ENCODE results near the gene NOTCH1. TPM values are rescaled to one million over a fixed set of nuclear protein-coding genes. Genes with fewer than 3 reads are reported as not detected.

The NOTCH1 gene
- total and polyA plus RNA-seq, 12 donors = 0.81 to 31.5 (median 24.0) TPM

DNA sequence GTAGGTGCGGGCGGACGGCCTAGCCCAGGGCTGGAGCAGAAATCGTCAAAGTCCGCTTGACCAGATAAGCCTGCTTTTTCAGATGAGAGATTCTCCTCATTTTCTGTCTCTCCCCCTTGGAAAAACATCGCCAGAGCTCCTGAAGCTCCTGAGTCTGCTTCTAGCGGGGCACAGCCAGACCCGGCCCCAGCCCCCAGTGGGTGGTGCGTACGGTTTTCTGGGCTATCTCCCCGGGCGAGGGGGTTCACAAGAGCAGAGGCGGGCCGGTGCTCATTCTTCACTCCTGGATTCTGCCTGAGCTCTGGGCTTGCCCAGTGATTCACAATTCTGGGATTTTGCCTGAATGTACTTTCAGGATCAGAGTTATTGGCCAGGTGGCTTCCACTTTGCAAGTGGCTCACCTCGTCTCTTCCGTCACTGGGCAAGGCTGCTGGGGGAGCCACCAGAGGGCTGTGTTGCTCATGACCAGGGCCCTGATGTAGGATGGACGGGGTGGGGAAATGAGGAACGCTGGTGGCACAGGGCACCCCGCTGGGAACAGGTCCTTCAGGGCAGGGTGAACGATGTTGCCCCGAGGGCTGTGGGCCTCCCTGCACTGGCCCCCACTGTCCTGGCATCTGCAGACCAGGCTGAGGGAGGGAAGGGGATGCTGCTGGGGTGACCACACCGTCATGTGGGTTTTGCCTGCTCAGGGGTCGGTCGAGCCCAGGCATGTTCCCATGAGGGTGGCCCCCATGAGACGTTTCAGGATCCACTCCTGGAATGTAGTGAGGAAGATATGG is 69.3 kb downstream of the NOTCH1 start:
- peaks cover 0 to 61% of the 10 kb centered on the region in 2 donors for H3K36me3 ChIP-seq (replicated peaks in 1 of 2)
- intact Hi-C loops (cut with DNase I) = no loop called here
- no peak overlapping the region for H3K4me3 ChIP-seq
- no peaks in the 10 kb centered on the region for H3K27me3 ChIP-seq
- no peak overlapping the region for H3K27ac ChIP-seq
- WGBS, 4 donors = 89 to 94% (median 90%) methylated on average over 18 to 25 of the region's 25 CpGs
- TF ChIP-seq, protein P1, sequence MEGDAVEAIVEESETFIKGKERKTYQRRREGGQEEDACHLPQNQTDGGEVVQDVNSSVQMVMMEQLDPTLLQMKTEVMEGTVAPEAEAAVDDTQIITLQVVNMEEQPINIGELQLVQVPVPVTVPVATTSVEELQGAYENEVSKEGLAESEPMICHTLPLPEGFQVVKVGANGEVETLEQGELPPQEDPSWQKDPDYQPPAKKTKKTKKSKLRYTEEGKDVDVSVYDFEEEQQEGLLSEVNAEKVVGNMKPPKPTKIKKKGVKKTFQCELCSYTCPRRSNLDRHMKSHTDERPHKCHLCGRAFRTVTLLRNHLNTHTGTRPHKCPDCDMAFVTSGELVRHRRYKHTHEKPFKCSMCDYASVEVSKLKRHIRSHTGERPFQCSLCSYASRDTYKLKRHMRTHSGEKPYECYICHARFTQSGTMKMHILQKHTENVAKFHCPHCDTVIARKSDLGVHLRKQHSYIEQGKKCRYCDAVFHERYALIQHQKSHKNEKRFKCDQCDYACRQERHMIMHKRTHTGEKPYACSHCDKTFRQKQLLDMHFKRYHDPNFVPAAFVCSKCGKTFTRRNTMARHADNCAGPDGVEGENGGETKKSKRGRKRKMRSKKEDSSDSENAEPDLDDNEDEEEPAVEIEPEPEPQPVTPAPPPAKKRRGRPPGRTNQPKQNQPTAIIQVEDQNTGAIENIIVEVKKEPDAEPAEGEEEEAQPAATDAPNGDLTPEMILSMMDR (IDR thresholded peaks at IDR 0.05) = no peak
- TF ChIP-seq POLR2A (IDR thresholded peaks at IDR 0.05) = no peak
- no peaks in the 10 kb centered on the region for H3K9me3 ChIP-seq (replicated peaks in 1 of 3)
- H3K4me1 ChIP-seq (replicated peaks in 1 of 2) = peaks cover 3 to 5% of the 10 kb centered on the region in 2 donors
- DNase-seq = no peak

DNA sequence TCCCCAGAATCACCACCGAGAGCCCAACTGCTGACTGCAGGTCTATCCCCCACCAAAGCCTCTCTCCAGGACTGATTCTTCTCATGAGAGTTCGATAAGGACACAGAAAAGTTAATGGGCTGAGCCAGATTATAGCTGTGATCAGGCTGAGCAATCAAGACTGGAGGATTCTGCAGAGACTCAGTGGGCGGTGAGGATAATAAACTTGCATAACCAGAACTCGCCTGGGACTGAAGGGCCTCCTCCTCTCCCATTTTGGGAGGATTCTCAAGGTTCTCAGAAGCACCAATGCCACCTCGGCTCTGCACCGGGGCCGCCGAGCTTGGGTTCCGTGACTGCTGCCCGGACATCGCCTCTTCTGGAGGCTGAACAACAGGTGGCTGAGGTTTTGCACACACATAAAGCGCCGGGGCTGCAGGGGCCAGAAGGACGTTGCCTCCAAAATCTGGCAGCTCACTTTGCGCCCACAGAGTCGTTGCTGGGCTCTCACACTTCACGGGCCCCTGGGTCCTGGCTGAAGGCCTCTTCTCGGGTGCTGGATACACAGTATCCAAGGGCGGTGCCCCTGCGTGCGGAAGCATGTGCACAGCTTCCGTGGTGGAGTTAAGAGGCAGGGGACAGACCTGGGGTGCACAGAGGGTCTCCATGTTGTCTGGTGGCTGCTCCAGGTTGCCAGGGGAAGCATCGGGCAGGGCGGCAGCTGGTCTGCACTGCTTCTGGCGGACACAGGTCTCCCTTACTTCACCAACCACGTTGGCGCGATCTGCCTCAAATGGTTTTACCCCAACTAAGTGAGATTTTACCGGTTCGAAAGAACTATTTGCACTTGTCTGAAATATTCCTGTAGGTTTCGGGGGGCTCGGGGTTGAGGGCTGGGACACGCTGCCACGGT is 70.6 kb downstream of the NOTCH1 start:
- Histone ChIP-seq H3K4me1 (replicated peaks in 1 of 2) (peaks cover 0 to 3% of the 10 kb centered on the region in 2 donors), H3K27ac (no peak overlapping the region), H3K4me3 (no peak overlapping the region), H3K27me3 (no peaks in the 10 kb centered on the region), H3K36me3 (replicated peaks in 1 of 2) (peaks cover 0 to 74% of the 10 kb centered on the region in 2 donors), H3K9me3 (replicated peaks in 1 of 3) (no peaks in the 10 kb centered on the region)
- WGBS, 4 donors = 90 to 94% (median 94%) methylated on average over 27 to 34 of the region's 34 CpGs
- TF ChIP-seq, protein P1 (IDR thresholded peaks at IDR 0.05) = no peak
- no peak for TF ChIP-seq POLR2A (IDR thresholded peaks at IDR 0.05)
- intact Hi-C loops (cut with DNase I) = no loop called here
- DNase-seq = no peak

DNA sequence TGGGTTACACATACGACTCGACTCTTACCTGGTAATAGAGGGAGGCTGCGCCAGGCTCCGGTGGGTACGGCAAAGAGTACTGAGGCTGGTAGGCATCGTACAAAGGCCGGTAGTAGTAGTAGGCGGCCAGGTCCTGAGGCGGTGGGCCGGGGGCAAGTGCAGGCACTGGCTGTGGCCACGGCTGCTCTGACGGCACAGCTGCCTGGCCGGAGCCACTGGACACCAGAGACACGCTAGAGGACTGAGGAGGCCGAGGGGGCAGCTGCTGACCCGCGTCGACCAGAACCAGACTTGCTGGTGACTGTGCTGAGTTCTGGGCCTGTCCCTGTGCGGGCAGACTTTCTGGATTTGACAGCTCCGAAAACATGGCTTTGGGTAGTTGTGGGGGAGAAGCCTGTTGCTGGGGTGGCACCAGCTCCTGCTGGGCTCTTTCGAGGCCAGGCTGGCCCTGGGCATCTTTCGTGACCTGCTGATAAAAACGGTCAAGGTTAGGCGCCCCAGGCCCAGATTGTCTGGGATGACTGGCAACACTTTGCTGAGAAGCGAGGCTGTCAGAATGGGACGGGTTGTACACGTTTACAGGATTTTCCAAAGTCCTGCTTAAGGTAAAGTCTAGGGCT is 71.7 kb downstream of the NOTCH1 start:
- TF ChIP-seq, protein P1 (IDR thresholded peaks at IDR 0.05) = no peak
- TF ChIP-seq POLR2A (IDR thresholded peaks at IDR 0.05) = no peak
- Histone ChIP-seq H3K9me3 (replicated peaks in 1 of 3) (no peaks in the 10 kb centered on the region), H3K27ac (no peak overlapping the region), H3K36me3 (replicated peaks in 1 of 2) (peaks cover 0 to 85% of the 10 kb centered on the region in 2 donors), H3K27me3 (no peaks in the 10 kb centered on the region), H3K4me1 (replicated peaks in 1 of 2) (peaks cover 0 to 3% of the 10 kb centered on the region in 2 donors), H3K4me3 (no peak overlapping the region)
- 83 to 88% (median 87%) methylated on average over 19 to 27 of the region's 27 CpGs for WGBS, 4 donors
- intact Hi-C loops (cut with DNase I) = no loop called here
- no peak for DNase-seq

DNA sequence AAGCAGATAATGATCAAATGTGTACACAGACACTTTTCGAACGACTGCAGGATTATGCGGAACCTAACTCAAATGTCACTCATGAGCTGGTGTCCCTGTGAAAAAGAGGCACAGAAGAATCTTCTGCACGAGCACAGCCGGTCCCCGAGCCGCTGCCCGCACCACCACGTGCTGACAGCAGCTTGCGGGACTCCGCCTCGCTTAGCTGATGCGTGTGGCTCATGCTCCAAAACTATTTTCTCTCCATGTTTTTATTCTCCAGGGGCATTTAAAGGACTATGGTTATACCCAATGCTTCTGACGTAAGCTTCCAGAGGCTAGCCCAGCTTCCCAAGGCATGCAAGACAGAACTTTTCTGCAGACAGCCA is 72.5 kb downstream of the NOTCH1 start:
- Histone ChIP-seq H3K4me1 (replicated peaks in 1 of 2) (peaks cover 0 to 3% of the 10 kb centered on the region in 2 donors), H3K27ac (no peak overlapping the region), H3K9me3 (replicated peaks in 1 of 3) (no peaks in the 10 kb centered on the region), H3K4me3 (no peak overlapping the region), H3K36me3 (replicated peaks in 1 of 2) (peaks cover 0 to 89% of the 10 kb centered on the region in 2 donors), H3K27me3 (no peaks in the 10 kb centered on the region)
- DNase-seq = no peak
- WGBS, 4 donors = 94 to 95% (median 95%) methylated on average over 14 of the region's 14 CpGs
- TF ChIP-seq, protein P1 (IDR thresholded peaks at IDR 0.05) = no peak
- no peak for TF ChIP-seq POLR2A (IDR thresholded peaks at IDR 0.05)
- intact Hi-C loops (cut with DNase I) = no loop called here

All from adrenal gland (tissue), 12 donors.